H1 (cell line): ENCODE measurements around the gene MCL1. TPM values are rescaled to one million over a fixed set of nuclear protein-coding genes. Genes with fewer than 3 reads are reported as not detected.
A peak's percentile ranks its signal among the peaks of the same experiment; 100 is the strongest.

Experiments
- CTCF ChIA-PET: fragments of 300-600 bp; sonication (Branson Sonifier 250); formaldehyde crosslinking; loops from one replicate; lab custom pipeline; 2021; ENCODE audit not compliant: partially characterized antibody; lab: Charles Lee
- POLR2A ChIA-PET: fragments of 300-600 bp; sonication (Branson Sonifier 250); formaldehyde crosslinking; loops from one replicate; lab custom pipeline; 2021; ENCODE audit warnings: inconsistent platforms; ENCODE audit not compliant: partially characterized antibody; lab: Charles Lee
- DNase-seq, 2 experiments: peaks; one replicate each; pipeline versions ENCODE4 v3.0.0 to v3.0.0-alpha.2; 2010 to 2022; ENCODE audit warnings: low spot score in 2 of 2, low read depth in 1 of 2, mixed read lengths in 1 of 2
- FAIRE-seq: peaks from 2 replicates; lab custom pipeline; 2011; peaks lifted over from hg19 to GRCh38; lab: Jason Lieb, UNC
- H2AFZ ChIP-seq: 2 replicates; pipeline ENCODE4 v1.8.1; 2012; ENCODE audit warnings: low read length, inconsistent platforms
- H2AK5ac ChIP-seq: 2 replicates; pipeline ENCODE4 v1.6.1; 2013; ENCODE audit warnings: low read depth, low read length
- H2BK120ac ChIP-seq: replicated peaks from 2 replicates; pipeline ENCODE3; 2013; ENCODE audit warnings: low read depth, low read length, inconsistent platforms
- H2BK12ac ChIP-seq: 2 replicates; pipeline ENCODE4 v1.6.1; 2013; ENCODE audit warnings: low read depth, low read length
- H2BK15ac ChIP-seq: 2 replicates; pipeline ENCODE4 v1.6.1; 2013; ENCODE audit warnings: low read length
- H2BK20ac ChIP-seq: 2 replicates; pipeline ENCODE4 v1.6.1; 2013; ENCODE audit warnings: low read length
- H2BK5ac ChIP-seq: 2 replicates; pipeline ENCODE4 v1.6.1; 2013; ENCODE audit warnings: low read depth, low read length
- H3K14ac ChIP-seq: 2 replicates; pipeline ENCODE4 v1.6.1; 2013; ENCODE audit warnings: inconsistent platforms; ENCODE audit not compliant: insufficient read length
- H3K18ac ChIP-seq: 2 replicates; pipeline ENCODE4 v1.6.1; 2013; ENCODE audit warnings: low read length; ENCODE audit errors: extremely low read depth
- H3K23ac ChIP-seq: 2 replicates; pipeline ENCODE4 v1.6.1; 2013; ENCODE audit warnings: inconsistent platforms; ENCODE audit not compliant: insufficient read length
- H3K23me2 ChIP-seq: 2 replicates; pipeline ENCODE4 v1.6.1; 2013; ENCODE audit warnings: low read depth, low read length
- H3K27ac ChIP-seq: 2 replicates; pipeline ENCODE4 v1.6.1; 2011; ENCODE audit warnings: low read depth, low read length, inconsistent platforms
- H3K27me3 ChIP-seq, 4 experiments: replicated peaks in 1 of 4; 1 replicate in 1 of 4; 2 replicates in 3 of 4; pipeline versions ENCODE4 v1.6.1 to v1.8.1; 2011 to 2013; ENCODE audit warnings: low read length in 3 of 4, mild to moderate bottlenecking in 3 of 4, inconsistent platforms in 2 of 4, mixed read lengths in 2 of 4, moderate library complexity in 1 of 4; ENCODE audit not compliant: control insufficient read depth in 3 of 4, insufficient read depth in 3 of 4; ENCODE audit errors: extremely low read depth in 1 of 4
- H3K36me3 ChIP-seq, 4 experiments: 2 replicates each; pipeline versions ENCODE4 v1.6.1 to v1.8.1; 2011 to 2013; ENCODE audit warnings: mild to moderate bottlenecking in 4 of 4, low read length in 3 of 4, moderate library complexity in 2 of 4, control low read depth in 1 of 4, inconsistent platforms in 1 of 4; ENCODE audit not compliant: insufficient read depth in 4 of 4, control insufficient read depth in 2 of 4
- H3K4ac ChIP-seq: replicated peaks from 2 replicates; pipeline ENCODE3; 2013; ENCODE audit warnings: low read length, low read depth, mixed read lengths, inconsistent platforms; ENCODE audit not compliant: insufficient read length
- H3K4me1 ChIP-seq, 4 experiments: replicated peaks in 1 of 4; 1 replicate in 1 of 4; 2 replicates in 3 of 4; pipeline versions ENCODE4 v1.6.1 to v1.8.1; 2011 to 2013; ENCODE audit warnings: low read length in 3 of 4, inconsistent platforms in 2 of 4, mixed read lengths in 1 of 4; ENCODE audit not compliant: insufficient read depth in 4 of 4, control insufficient read depth in 3 of 4
- H3K4me2 ChIP-seq, 2 experiments: 2 replicates each; pipeline versions ENCODE4 v1.6.1 to v1.8.1; 2011 to 2013; ENCODE audit warnings: low read depth in 2 of 2, low read length in 2 of 2, control low read depth in 1 of 2, inconsistent platforms in 1 of 2, mild to moderate bottlenecking in 1 of 2; ENCODE audit not compliant: insufficient read depth in 1 of 2
- H3K4me3 ChIP-seq, 4 experiments: fragments of 200-600, 300-600 bp in 1 of 4; sonication (generic), shearing (Covaris generic), sonication (Bioruptor Twin) in 1 of 4; 2 replicates each; pipeline versions ENCODE4 v1.5.1 to v1.8.1; 2011 to 2016; ENCODE audit warnings: low read length in 4 of 4, low read depth in 3 of 4, control low read depth in 2 of 4, inconsistent platforms in 2 of 4, mild to moderate bottlenecking in 2 of 4, mixed read lengths in 1 of 4, moderate library complexity in 1 of 4; ENCODE audit not compliant: insufficient read depth in 2 of 4; ENCODE audit errors: extremely low read depth in 1 of 4
- H3K56ac ChIP-seq: replicated peaks from 2 replicates; pipeline ENCODE3; 2013; ENCODE audit warnings: low read depth, mild to moderate bottlenecking, mixed read lengths, low read length, inconsistent platforms; ENCODE audit not compliant: insufficient read length
- H3K79me1 ChIP-seq: 2 replicates; pipeline ENCODE4 v1.6.1; 2013; ENCODE audit warnings: low read depth, low read length, control low read depth
- H3K79me2 ChIP-seq, 2 experiments: 2 replicates each; pipeline versions ENCODE4 v1.6.1 to v1.8.1; 2012 to 2013; ENCODE audit warnings: low read length in 2 of 2, mild to moderate bottlenecking in 2 of 2, inconsistent platforms in 1 of 2; ENCODE audit not compliant: insufficient read depth in 2 of 2, control insufficient read depth in 1 of 2
- H3K9ac ChIP-seq, 4 experiments: replicated peaks in 1 of 4; 1 replicate in 1 of 4; 2 replicates in 3 of 4; pipeline versions ENCODE4 v1.6.1 to v1.8.1; 2011 to 2013; ENCODE audit warnings: low read depth in 3 of 4, low read length in 3 of 4, control low read depth in 2 of 4, mild to moderate bottlenecking in 2 of 4, moderate library complexity in 2 of 4, inconsistent platforms in 1 of 4; ENCODE audit errors: extremely low read depth in 1 of 4
- H3K9me3 ChIP-seq, 2 experiments: 2 replicates each; pipeline versions ENCODE4 v1.6.1 to v1.8.1; 2012 to 2013; ENCODE audit warnings: mild to moderate bottlenecking in 2 of 2, moderate library complexity in 2 of 2, control low read depth in 1 of 2, inconsistent platforms in 1 of 2, low read depth in 1 of 2, low read length in 1 of 2, mixed read lengths in 1 of 2; ENCODE audit not compliant: insufficient read depth in 2 of 2
- H4K20me1 ChIP-seq, 2 experiments: replicated peaks in 1 of 2; 2 replicates each; pipeline versions ENCODE3 to v1.8.1; 2011 to 2013; ENCODE audit warnings: inconsistent platforms in 2 of 2, low read length in 2 of 2, mild to moderate bottlenecking in 1 of 2; ENCODE audit not compliant: insufficient read depth in 2 of 2, control insufficient read depth in 1 of 2
- H4K5ac ChIP-seq: 2 replicates; pipeline ENCODE4 v1.6.1; 2013; ENCODE audit warnings: low read length, low read depth, mixed read lengths, inconsistent platforms; ENCODE audit not compliant: insufficient read length
- H4K8ac ChIP-seq: 2 replicates; pipeline ENCODE4 v1.8.0; 2013; ENCODE audit warnings: mild to moderate bottlenecking, moderate library complexity, low read length, inconsistent platforms; ENCODE audit not compliant: insufficient read depth; ENCODE audit errors: extremely low read depth
- H4K91ac ChIP-seq: replicated peaks from 2 replicates; pipeline ENCODE3; 2013; ENCODE audit warnings: low read length, mixed read lengths, inconsistent platforms; ENCODE audit not compliant: insufficient read length
- JUND ChIP-seq: IDR thresholded peaks from 2 replicates; pipeline ENCODE4 v1.6.1; 2011; ENCODE audit warnings: mild to moderate bottlenecking, improper control_type of control experiment, low read length
- SRF ChIP-seq: IDR thresholded peaks from 2 replicates; pipeline ENCODE4 v1.6.1; 2011; ENCODE audit warnings: mild to moderate bottlenecking, low read depth, low read length, moderate library complexity
- WGBS, 2 experiments: shearing (Covaris generic) in 1 of 2; methylation state at CpG; one replicate each; pipeline versions ENCODE4 v1.1.6 to v1.1.7; 2013 to 2015; ENCODE audit warnings: low lambda C conversion rate in 2 of 2, mixed read lengths in 2 of 2, inconsistent platforms in 1 of 2, low coverage in 1 of 2, missing lambda C conversion rate in 1 of 2; ENCODE audit not compliant: insufficient replicate concordance in 2 of 2, insufficient coverage in 1 of 2, insufficient read length in 1 of 2; ENCODE audit errors: extremely low coverage in 1 of 2, missing lambda C conversion rate in 1 of 2; 5-methylcytosine and 5-hydroxymethylcytosine counted together
- polyA plus RNA-seq, 7 experiments: library from polyadenylated mRNA; depleted of rRNA in 3 of 7; stranded (reverse) in 5 of 7; unstranded in 2 of 7; fragments of >200 nt in 5 of 7; fragments of 200-250 nt in 2 of 7; gene quantifications; 1 replicate in 5 of 7; 2 replicates in 1 of 7; 4 replicates in 1 of 7; pipeline versions ENCODE4 v1.2.1 to v1.2.3, GENCODE V29; 2011 to 2013; ENCODE audit warnings: missing spikeins in 2 of 7, mixed read lengths in 2 of 7
- total RNA-seq: library from RNA; stranded (reverse); fragmentation: NEBNext Ultra II Directional; extraction: Animal tissue kit (Norgen Biotek cat#: 25700); gene quantifications from 2 replicates; pipeline ENCODE4 v1.2.1, GENCODE V29; 2021
- TF ChIP-seq, protein P1 (sequence below): IDR thresholded peaks from 2 replicates; pipeline ENCODE4 v1.6.1; 2012; ENCODE audit warnings: inconsistent platforms

Gene MCL1
- total and polyA plus RNA-seq, 2 of the 8 experiments (the other 6 are each of a cell fraction or from before 2014, with no cell fraction given) = 61.1 to 218 TPM

DNA sequence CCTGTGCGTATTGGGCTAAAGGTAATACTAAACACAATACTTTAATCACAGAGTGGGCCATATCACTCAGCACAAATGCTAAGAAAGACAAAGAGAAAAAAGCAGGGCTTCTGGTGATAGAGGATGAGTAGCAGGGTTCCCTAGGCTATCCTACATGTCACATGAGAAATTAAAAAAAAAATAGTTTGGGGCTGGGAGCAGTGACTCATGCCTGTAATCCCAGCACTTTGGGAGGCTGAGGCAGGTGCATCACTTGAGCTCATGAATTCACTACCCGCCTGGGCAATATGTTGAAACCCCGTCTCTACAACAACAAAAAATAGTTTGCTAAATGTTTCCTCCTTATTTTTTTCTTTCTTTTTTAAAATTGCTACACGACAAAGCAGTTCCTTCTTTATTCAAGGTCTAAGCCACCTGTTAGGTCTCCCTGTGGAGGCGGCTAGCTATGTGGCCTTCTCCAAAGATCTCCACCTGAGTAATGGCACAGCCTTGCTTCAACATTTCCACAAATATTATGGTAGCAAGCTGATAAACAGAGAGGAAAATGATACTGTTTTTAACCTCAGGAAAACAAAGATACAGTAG, 48.5 kb upstream of the MCL1 start:
- H2BK15ac ChIP-seq = no peak overlapping the region
- H3K23me2 ChIP-seq = peaks cover 5% of the 10 kb centered on the region; the same call in 1 of the 2 replicates
- no peak overlapping the region for H3K14ac ChIP-seq
- H2BK20ac ChIP-seq = no peak overlapping the region
- H3K27me3 ChIP-seq = no peaks in the 10 kb centered on the region
- no peak for TF ChIP-seq SRF
- TF ChIP-seq JUND = no peak
- TF ChIP-seq, protein P1, sequence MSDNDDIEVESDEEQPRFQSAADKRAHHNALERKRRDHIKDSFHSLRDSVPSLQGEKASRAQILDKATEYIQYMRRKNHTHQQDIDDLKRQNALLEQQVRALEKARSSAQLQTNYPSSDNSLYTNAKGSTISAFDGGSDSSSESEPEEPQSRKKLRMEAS = no peak
- H2BK5ac ChIP-seq = no peak overlapping the region
- peak overlapping the region in 2 of 4 experiments; percentile 92 to 93; a peak in 3 of 7 replicates for H3K9ac ChIP-seq
- H3K4me3 ChIP-seq = peak overlapping the region; percentile 72 to 94 (median 80); a peak in 7 of 8 replicates
- H3K9me3 ChIP-seq = no peaks in the 10 kb centered on the region
- no peak overlapping the region for H2AK5ac ChIP-seq
- H3K4ac ChIP-seq = no peak overlapping the region
- FAIRE-seq (no peak), DNase-seq (no peak)
- ChIA-PET POLR2A (interaction anchor here (0.6 to 43.5 kb wide), 12 partner anchors 10 to 476 kb away, joined by 3 to 1380 read pairs (median 3); partner anchors contain the start of genes ADAMTSL4, GOLPH3L and MCL1), CTCF (interaction anchor here (0.6 to 1.6 kb wide), 8 partner anchors 10 to 422 kb away, joined by 3 to 7 read pairs (median 4); no protein-coding TSS in a partner anchor)
- H4K5ac ChIP-seq = no peak overlapping the region
- H3K79me2 ChIP-seq = peaks cover 0 to 44% of the 10 kb centered on the region in 2 experiments; a peak in 2 of 4 replicates
- H3K18ac ChIP-seq = no peak overlapping the region
- peak overlapping the region; percentile 71 for H3K4me2 ChIP-seq
- 0 out of 2 replicates have a peak, but pooled peaks cover 3% of the 10 kb centered on the region for H3K79me1 ChIP-seq
- no peak overlapping the region for H2BK12ac ChIP-seq
- peaks cover 22 to 42% (median 37%) of the 10 kb centered on the region in 4 experiments for H3K36me3 ChIP-seq
- no peaks in the 10 kb centered on the region for H4K20me1 ChIP-seq
- no peak overlapping the region for H3K23ac ChIP-seq
- H4K8ac ChIP-seq = no peak overlapping the region
- no peak overlapping the region for H2AFZ ChIP-seq
- WGBS, 2 experiments = 87% methylated on average over 5 of the region's 5 CpGs; no CpG with 5 or more reads in 1 of the 2 experiments
- no peak overlapping the region for H3K27ac ChIP-seq
- peaks cover 0 to 7% (median 3%) of the 10 kb centered on the region in 4 experiments; a peak in 5 of 7 replicates for H3K4me1 ChIP-seq
- no peak overlapping the region for H4K91ac ChIP-seq
- no peak overlapping the region for H3K56ac ChIP-seq
- H2BK120ac ChIP-seq = no peak overlapping the region
